ENCODE results near the gene IGSF3.

The IGSF3 gene

GRCh38 chr1:116546354-116546977, 121.1 kb downstream of the IGSF3 start:
- DNase-seq, result no peak

- DNase-seq, result no peak
These were observed 122.2 kb downstream of the IGSF3 start for GRCh38 chr1:116545359-116545705.

- no peak for DNase-seq
These were observed 122.8 kb downstream of the IGSF3 start for GRCh38 chr1:116544588-116545358.

- DNase-seq, result no peak
These were observed 127.4 kb downstream of the IGSF3 start for GRCh38 chr1:116540088-116540487.

GRCh38 chr1:116538544-116538943, 129.0 kb downstream of the IGSF3 start:
- no peak for DNase-seq

- no peak for DNase-seq
These were observed 129.6 kb downstream of the IGSF3 start for GRCh38 chr1:116537898-116538297.

GRCh38 chr1:116537040-116537831, 130.3 kb downstream of the IGSF3 start:
- DNase-seq, result no peak

- DNase-seq, result no peak
These were observed 133.4 kb downstream of the IGSF3 start for GRCh38 chr1:116534014-116534739.

GRCh38 chr1:116533429-116533820, 134.1 kb downstream of the IGSF3 start:
- no peak for DNase-seq

GRCh38 chr1:116532671-116533428, 134.7 kb downstream of the IGSF3 start:
- no peak for DNase-seq

GRCh38 chr1:116531917-116532316, 135.6 kb downstream of the IGSF3 start:
- no peak for DNase-seq

GRCh38 chr1:116529681-116530080, 137.9 kb downstream of the IGSF3 start:
- no peak for DNase-seq

GRCh38 chr1:116529199-116529631, 138.3 kb downstream of the IGSF3 start:
- DNase-seq, result no peak

GRCh38 chr1:116528329-116529083, 139.0 kb downstream of the IGSF3 start:
- no peak for DNase-seq

- DNase-seq, result no peak
These were observed 142.1 kb downstream of the IGSF3 start for GRCh38 chr1:116525440-116525839.
